IPS DF 6.9 (cell line): ENCODE data around the gene TMTC2.

ENCODE experiments used
- DNase-seq: peaks from one replicate; pipeline ENCODE4 v3.0.0-alpha.2; 2013; ENCODE audit warnings: low read depth, low spot score
- H3K27ac ChIP-seq: one replicate; pipeline ENCODE4 v1.5.1; 2013; ENCODE audit warnings: low read length, control low read depth
- H3K27me3 ChIP-seq: 2 replicates; pipeline ENCODE4 v1.6.1; 2013; ENCODE audit warnings: mild to moderate bottlenecking, low read length; ENCODE audit not compliant: control insufficient read depth, insufficient read depth
- H3K36me3 ChIP-seq: 2 replicates; pipeline ENCODE4 v1.6.1; 2013; ENCODE audit warnings: low read length; ENCODE audit not compliant: control insufficient read depth, insufficient read depth
- H3K4me1 ChIP-seq: 2 replicates; pipeline ENCODE4 v1.6.1; 2013; ENCODE audit warnings: low read length; ENCODE audit not compliant: control insufficient read depth, insufficient read depth
- H3K4me3 ChIP-seq: 2 replicates; pipeline ENCODE4 v1.5.1; 2013; ENCODE audit warnings: mild to moderate bottlenecking, low read length
- H3K9me3 ChIP-seq: 2 replicates; pipeline ENCODE4 v1.6.1; 2013; ENCODE audit warnings: low read length, inconsistent platforms; ENCODE audit not compliant: control insufficient read depth, insufficient read depth
- WGBS: extraction: QIAGEN DNeasy Blood & Tissue Kit; methylation state at CpG from one replicate; pipeline ENCODE4 v1.1.7; 2013; ENCODE audit warnings: mixed read lengths, missing lambda C conversion rate; ENCODE audit not compliant: insufficient read length, insufficient coverage; 5-methylcytosine and 5-hydroxymethylcytosine counted together

The TMTC2 gene

GRCh38 chr12:82998509-82998908 is 311.8 kb downstream of the TMTC2 start:
- DNase-seq = no peak
- Histone ChIP-seq H3K36me3 (no peaks in the 10 kb centered on the region), H3K4me1 (no peaks in the 10 kb centered on the region), H3K27me3 (no peaks in the 10 kb centered on the region; the same call in 1 of the 2 replicates), H3K27ac (no peak overlapping the region), H3K9me3 (no peaks in the 10 kb centered on the region), H3K4me3 (no peak overlapping the region)

DNA sequence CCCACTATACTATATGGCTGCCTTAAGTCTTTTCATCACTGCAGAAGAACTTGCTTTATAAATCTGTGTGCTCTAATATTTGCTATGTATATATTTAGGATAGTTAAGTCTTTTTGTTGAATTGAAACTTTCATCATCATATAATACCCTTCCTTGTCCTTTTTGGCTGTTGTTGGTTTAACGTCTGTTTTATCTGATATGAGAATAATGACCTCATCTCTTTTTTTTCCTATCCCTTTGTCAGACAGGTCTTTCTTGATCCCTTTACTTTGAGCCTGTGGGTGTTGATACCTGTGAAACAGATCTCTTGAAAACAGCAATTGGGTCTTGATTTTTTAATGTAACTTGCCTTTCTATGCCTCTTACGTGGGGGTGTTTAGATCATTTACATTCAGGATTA is 316.3 kb downstream of the TMTC2 start:
- Histone ChIP-seq H3K27ac (no peak overlapping the region), H3K27me3 (no peaks in the 10 kb centered on the region), H3K36me3 (no peaks in the 10 kb centered on the region), H3K4me1 (no peaks in the 10 kb centered on the region), H3K9me3 (no peaks in the 10 kb centered on the region), H3K4me3 (no peak overlapping the region)
- WGBS = no CpG with 5 or more reads among the region's 2 CpGs
- no peak for DNase-seq

DNA sequence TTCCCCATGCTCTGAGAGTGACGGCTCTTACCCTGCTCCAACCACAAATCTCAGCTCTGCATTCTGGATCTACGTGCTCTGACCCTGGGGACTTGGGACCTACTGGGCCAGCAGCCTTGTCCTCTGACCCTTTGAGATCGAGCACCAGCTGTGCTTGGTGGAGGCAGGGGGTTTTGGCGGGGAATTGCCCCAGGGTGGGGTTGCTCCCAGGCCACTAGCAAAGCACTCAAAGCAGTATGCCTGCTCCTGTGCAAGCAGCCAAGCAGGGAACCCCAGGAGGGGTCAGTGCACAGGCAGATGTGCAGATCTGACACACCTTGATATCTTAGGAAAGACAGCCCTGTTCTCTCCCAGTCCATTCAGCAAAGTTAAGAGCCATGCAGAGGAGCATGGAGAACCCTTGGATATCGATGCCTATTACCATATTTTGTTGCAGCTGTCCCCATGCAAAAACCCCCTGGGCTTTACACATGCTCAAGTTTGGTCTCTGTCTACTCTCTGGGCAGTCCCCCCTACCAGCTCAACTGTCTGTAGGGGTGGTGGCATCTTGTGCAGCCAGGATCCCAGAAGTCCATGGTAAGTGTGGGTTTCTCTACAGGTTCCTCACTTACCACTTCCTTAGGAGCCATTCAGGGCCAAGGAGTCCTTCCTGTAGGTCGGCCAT is 319.0 kb downstream of the TMTC2 start:
- Histone ChIP-seq H3K9me3 (no peaks in the 10 kb centered on the region), H3K36me3 (no peaks in the 10 kb centered on the region), H3K4me1 (no peaks in the 10 kb centered on the region), H3K27ac (no peak overlapping the region), H3K27me3 (no peaks in the 10 kb centered on the region), H3K4me3 (no peak overlapping the region)
- no CpG with 5 or more reads among the region's 6 CpGs for WGBS
- DNase-seq = no peak

DNA sequence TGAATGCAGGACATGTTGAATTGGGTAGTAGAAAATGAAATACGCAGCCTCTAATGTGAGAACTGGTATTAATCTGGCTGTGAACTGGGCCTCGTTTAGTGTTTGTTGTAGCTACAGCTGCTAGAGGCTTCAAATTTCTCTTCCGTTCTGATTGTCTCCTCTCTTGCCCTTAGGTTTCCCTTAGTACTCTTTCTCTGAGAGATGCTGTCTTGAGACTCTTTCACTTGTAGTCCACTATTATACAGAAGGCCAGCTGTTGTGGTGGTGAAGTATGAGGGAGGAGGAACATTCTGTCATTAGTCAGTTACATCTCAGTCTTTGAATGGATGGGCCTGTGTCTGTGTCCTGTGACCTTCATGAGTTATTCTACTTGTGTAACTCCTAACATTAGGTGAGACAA is 322.0 kb downstream of the TMTC2 start:
- Histone ChIP-seq H3K9me3 (no peaks in the 10 kb centered on the region), H3K4me3 (no peak overlapping the region), H3K36me3 (no peaks in the 10 kb centered on the region), H3K27ac (no peak overlapping the region), H3K4me1 (no peaks in the 10 kb centered on the region), H3K27me3 (no peaks in the 10 kb centered on the region)
- no peak for DNase-seq
- no CpG with 5 or more reads among the region's 3 CpGs for WGBS

GRCh38 chr12:83010169-83010804 is 323.6 kb downstream of the TMTC2 start:
- DNase-seq = no peak
- Histone ChIP-seq H3K4me1 (no peaks in the 10 kb centered on the region), H3K36me3 (no peaks in the 10 kb centered on the region), H3K9me3 (no peaks in the 10 kb centered on the region), H3K4me3 (no peak overlapping the region), H3K27ac (no peak overlapping the region), H3K27me3 (no peaks in the 10 kb centered on the region)
- no CpG with 5 or more reads among the region's 4 CpGs for WGBS

GRCh38 chr12:83015390-83016217 is 328.9 kb downstream of the TMTC2 start:
- H3K4me3 ChIP-seq = no peak overlapping the region
- no peaks in the 10 kb centered on the region for H3K9me3 ChIP-seq
- no peaks in the 10 kb centered on the region; the same call in 1 of the 2 replicates for H3K4me1 ChIP-seq
- no CpG with 5 or more reads among the region's 8 CpGs for WGBS
- no peaks in the 10 kb centered on the region for H3K27me3 ChIP-seq
- no peak for DNase-seq
- no peaks in the 10 kb centered on the region for H3K36me3 ChIP-seq
- H3K27ac ChIP-seq = no peak overlapping the region

- H3K4me1 ChIP-seq = no peaks in the 10 kb centered on the region; the same call in 1 of the 2 replicates
- no peaks in the 10 kb centered on the region for H3K9me3 ChIP-seq
- H3K27ac ChIP-seq = no peak overlapping the region
- no peak overlapping the region for H3K4me3 ChIP-seq
- no CpG with 5 or more reads among the region's 1 CpG for WGBS
- H3K36me3 ChIP-seq = no peaks in the 10 kb centered on the region
- no peaks in the 10 kb centered on the region for H3K27me3 ChIP-seq
- DNase-seq = no peak
These were observed 329.6 kb downstream of the TMTC2 start for GRCh38 chr12:83016218-83016835.

DNA sequence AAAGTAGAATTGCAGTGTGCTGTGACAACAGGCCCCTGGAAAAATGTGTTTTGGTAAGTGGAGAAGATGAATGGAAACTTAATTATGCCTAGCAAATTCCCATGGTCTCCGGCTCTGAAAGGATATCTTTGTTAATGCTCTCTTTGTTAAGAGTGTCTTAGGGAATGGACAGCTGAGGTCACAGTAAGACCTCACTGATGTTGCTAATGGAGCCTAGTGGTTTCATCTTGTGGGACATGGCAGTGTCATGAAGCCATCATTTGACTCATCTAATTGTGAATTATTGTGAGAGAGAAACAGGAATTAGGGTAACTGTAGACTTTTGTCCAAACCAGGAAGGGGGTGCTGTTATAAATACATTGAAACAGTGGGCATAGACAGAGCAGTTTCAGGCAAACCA is 330.3 kb downstream of the TMTC2 start:
- no peaks in the 10 kb centered on the region for H3K36me3 ChIP-seq
- no peaks in the 10 kb centered on the region for H3K27me3 ChIP-seq
- H3K4me1 ChIP-seq = no peaks in the 10 kb centered on the region; the same call in 1 of the 2 replicates
- H3K27ac ChIP-seq = no peak overlapping the region
- no peak for DNase-seq
- no peak overlapping the region for H3K4me3 ChIP-seq
- no peaks in the 10 kb centered on the region for H3K9me3 ChIP-seq
- WGBS = no CpG with 5 or more reads among the region's 1 CpG

DNA sequence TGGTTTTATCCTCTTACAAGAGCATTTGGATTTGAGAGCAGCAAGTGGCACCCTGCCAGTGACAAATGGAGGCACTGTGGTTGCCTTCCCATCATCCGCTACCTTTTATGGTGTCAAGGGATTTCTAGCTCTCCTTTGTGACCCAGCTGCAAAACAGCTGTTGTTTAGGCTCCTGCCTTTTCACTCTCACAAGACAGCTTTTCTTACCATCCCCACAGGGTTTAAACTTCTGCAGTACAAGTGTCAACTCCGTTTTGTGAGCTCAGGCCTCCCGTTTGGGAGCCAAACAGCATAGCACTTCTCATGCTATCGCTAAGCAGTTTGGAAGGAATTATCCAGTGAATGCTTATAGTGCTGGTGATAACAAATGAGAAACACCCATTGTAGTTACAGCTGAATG is 331.4 kb downstream of the TMTC2 start:
- Histone ChIP-seq H3K27me3 (no peaks in the 10 kb centered on the region), H3K36me3 (no peaks in the 10 kb centered on the region), H3K4me1 (no peaks in the 10 kb centered on the region; the same call in 1 of the 2 replicates), H3K9me3 (no peaks in the 10 kb centered on the region), H3K27ac (no peak overlapping the region), H3K4me3 (no peak overlapping the region)
- no CpG with 5 or more reads among the region's 4 CpGs for WGBS
- no peak for DNase-seq

DNA sequence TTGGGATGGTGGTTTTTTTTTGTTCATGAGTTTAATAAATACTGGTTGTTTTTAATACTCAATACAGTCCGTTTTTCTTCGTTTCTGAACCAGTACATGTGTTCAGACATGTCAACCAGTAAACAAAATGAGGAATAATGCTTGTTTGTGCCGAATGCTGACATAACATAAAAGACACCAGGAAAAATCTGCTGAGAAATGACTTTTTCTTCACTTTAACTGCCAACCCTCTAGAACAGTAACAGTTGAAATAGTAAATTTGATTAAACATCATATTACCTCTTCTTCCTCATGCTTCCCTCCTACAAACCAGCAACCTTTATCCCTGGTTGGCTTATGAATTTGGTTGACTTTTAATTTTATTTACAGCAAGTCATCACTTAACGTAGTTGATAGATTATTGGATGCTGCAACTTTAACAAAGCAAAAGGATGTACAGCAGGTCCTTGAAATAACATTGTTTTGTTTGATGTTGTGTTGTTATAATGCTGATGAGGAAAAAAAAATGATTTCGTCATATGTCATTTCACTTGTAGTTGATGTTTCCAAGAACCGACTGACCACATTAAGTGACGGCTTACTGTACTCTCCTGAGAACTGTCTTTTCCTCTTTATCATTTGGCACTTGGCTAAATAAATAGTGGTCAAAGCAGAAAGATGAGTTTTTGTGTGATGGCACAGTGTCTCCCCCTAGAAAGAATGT is 340.5 kb downstream of the TMTC2 start:
- no peak overlapping the region for H3K4me3 ChIP-seq
- H3K27ac ChIP-seq = no peak overlapping the region
- no peaks in the 10 kb centered on the region for H3K9me3 ChIP-seq
- no peaks in the 10 kb centered on the region for H3K36me3 ChIP-seq
- WGBS = no CpG with 5 or more reads among the region's 7 CpGs
- H3K4me1 ChIP-seq = no peaks in the 10 kb centered on the region
- DNase-seq = no peak
- no peaks in the 10 kb centered on the region for H3K27me3 ChIP-seq
